Loucy (cell line): Measurements from ENCODE around the gene DPF3.

ENCODE experiments used
- H2AFZ ChIP-seq: fragments of 200-600 bp; sonication (generic); 2 replicates; pipeline ENCODE4 v1.6.0; 2016; ENCODE audit warnings: antibody characterized with exemption, mild to moderate bottlenecking, low read length, moderate library complexity
- H3F3A ChIP-seq: fragments of 200-600 bp; 2 replicates; pipeline ENCODE4 v1.6.0; 2016; ENCODE audit warnings: antibody characterized with exemption, low read depth, mild to moderate bottlenecking
- H3K27me3 ChIP-seq: fragments of 200-600 bp; sonication (generic); 2 replicates; pipeline ENCODE4 v1.6.1; 2014; ENCODE audit warnings: low read length, mild to moderate bottlenecking; ENCODE audit not compliant: insufficient read depth, poor library complexity, severe bottlenecking
- H3K36me3 ChIP-seq: fragments of 200-600 bp; sonication (generic); 2 replicates; pipeline ENCODE4 v1.6.1; 2016; ENCODE audit warnings: low read length; ENCODE audit not compliant: insufficient read depth
- H3K4me1 ChIP-seq: fragments of 200-600 bp; sonication (generic); 2 replicates; pipeline ENCODE4 v1.5.1; 2014; ENCODE audit warnings: low read length, mild to moderate bottlenecking; ENCODE audit not compliant: insufficient read depth, poor library complexity, severe bottlenecking
- H3K4me2 ChIP-seq: fragments of 200-600 bp; sonication (generic); 2 replicates; pipeline ENCODE4 v1.6.0; 2014; ENCODE audit warnings: antibody characterized with exemption, low read length, low read depth, mild to moderate bottlenecking; ENCODE audit not compliant: poor library complexity, severe bottlenecking
- H3K4me3 ChIP-seq: fragments of 200-600 bp; sonication (generic); 2 replicates; pipeline ENCODE4 v1.5.1; 2014; ENCODE audit warnings: low read length, mild to moderate bottlenecking, mixed read lengths; ENCODE audit not compliant: poor library complexity, severe bottlenecking
- H3K79me2 ChIP-seq: fragments of 200-600 bp; sonication (generic); 2 replicates; pipeline ENCODE4 v1.6.1; 2014; ENCODE audit warnings: low read length; ENCODE audit not compliant: insufficient read depth
- H3K9ac ChIP-seq: fragments of 200-600 bp; sonication (generic); 2 replicates; pipeline ENCODE4 v1.6.0; 2014; ENCODE audit warnings: mild to moderate bottlenecking, low read depth, low read length, moderate library complexity; ENCODE audit not compliant: poor library complexity, severe bottlenecking
- H3K9me2 ChIP-seq: fragments of 200-600 bp; sonication (generic); replicated peaks from 2 replicates; pipeline ENCODE4 v1.6.1; 2016; ENCODE audit warnings: low read depth, low read length, mixed read lengths
- H3K9me3 ChIP-seq: fragments of 200-600 bp; sonication (generic); 2 replicates; pipeline ENCODE4 v1.6.1; 2014; ENCODE audit warnings: mild to moderate bottlenecking, antibody characterized with exemption, low read length, low read depth; ENCODE audit not compliant: insufficient read depth
- H4K20me1 ChIP-seq: fragments of 200-600 bp; sonication (generic); 2 replicates; pipeline ENCODE4 v1.6.0; 2014; ENCODE audit warnings: antibody characterized with exemption, low read length, mild to moderate bottlenecking; ENCODE audit not compliant: insufficient read depth, poor library complexity, severe bottlenecking
- CTCF ChIP-seq: fragments of 200-600 bp; sonication (generic); conservative IDR thresholded peaks from 2 replicates; pipeline ENCODE4 v1.5.1; 2014; ENCODE audit warnings: mild to moderate bottlenecking, antibody characterized with exemption, low read length
- EZH2phosphoT487 ChIP-seq: fragments of 200-600 bp; IDR thresholded peaks from 2 replicates; pipeline ENCODE4 v1.6.1; 2018; ENCODE audit warnings: antibody characterized with exemption, mild to moderate bottlenecking, moderate library complexity, borderline replicate concordance

The DPF3 gene

GRCh38 chr14:72664651-72665050 lies 229.2 kb downstream of the DPF3 start:
- Histone ChIP-seq H2AFZ (no peak overlapping the region), H3K27me3 (no peaks in the 10 kb centered on the region), H3K4me1 (peaks cover 32% of the 10 kb centered on the region), H3K9me2 (no peaks in the 10 kb centered on the region), H3K9me3 (no peaks in the 10 kb centered on the region), H3K9ac (no peak overlapping the region), H3K36me3 (peaks cover 75% of the 10 kb centered on the region), H4K20me1 (no peaks in the 10 kb centered on the region), H3K79me2 (no peaks in the 10 kb centered on the region), H3K4me3 (no peak overlapping the region), H3K4me2 (no peak overlapping the region), H3F3A (no peaks in the 10 kb centered on the region)
- TF ChIP-seq EZH2phosphoT487 = no peak
- no peak for TF ChIP-seq CTCF

- Histone ChIP-seq H3K36me3 (peaks cover 70% of the 10 kb centered on the region), H3K4me3 (no peak overlapping the region), H3K4me2 (no peak overlapping the region), H3K9me2 (no peaks in the 10 kb centered on the region), H3K4me1 (peaks cover 32% of the 10 kb centered on the region), H3K27me3 (no peaks in the 10 kb centered on the region), H3K79me2 (no peaks in the 10 kb centered on the region), H2AFZ (no peak overlapping the region), H3K9me3 (no peaks in the 10 kb centered on the region), H4K20me1 (no peaks in the 10 kb centered on the region), H3F3A (no peaks in the 10 kb centered on the region), H3K9ac (no peak overlapping the region)
- TF ChIP-seq EZH2phosphoT487 (no peak), CTCF (no peak)
Observed at GRCh38 chr14:72663956-72664650, 229.8 kb downstream of the DPF3 start.

GRCh38 chr14:72663076-72663487 lies 230.8 kb downstream of the DPF3 start:
- Histone ChIP-seq H3K27me3 (no peaks in the 10 kb centered on the region), H2AFZ (no peak overlapping the region), H3K4me2 (no peak overlapping the region), H3F3A (no peaks in the 10 kb centered on the region), H3K9me2 (no peaks in the 10 kb centered on the region), H3K9ac (no peak overlapping the region), H3K36me3 (peaks cover 60% of the 10 kb centered on the region), H3K4me3 (no peak overlapping the region), H3K4me1 (peaks cover 32% of the 10 kb centered on the region), H3K79me2 (no peaks in the 10 kb centered on the region), H3K9me3 (no peaks in the 10 kb centered on the region), H4K20me1 (no peaks in the 10 kb centered on the region)
- TF ChIP-seq CTCF (no peak), EZH2phosphoT487 (no peak)
